GM20000 (cell line): Measurements from ENCODE around the gene S100A5.
"Not testable (repeated sequence)": the region's sequence is repeated elsewhere in the genome, so short reads cannot be mapped to it uniquely, and the experiment has no call there.

Source experiments
- DNase-seq: peaks from one replicate; pipeline ENCODE4 v3.0.0; 2012; ENCODE audit warnings: low spot score
- CTCF ChIP-seq: IDR thresholded peaks from 2 replicates; pipeline ENCODE4 v1.5.1; 2012; ENCODE audit warnings: mild to moderate bottlenecking, control low read depth; ENCODE audit errors: extremely low read depth, missing control alignments

The S100A5 gene

GRCh38 chr1:153532769-153533599 lies 7.8 kb downstream of the S100A5 start:
- DNase-seq: peak; percentile 81
- peak; percentile 80 for TF ChIP-seq CTCF

- no peak for DNase-seq
- TF ChIP-seq CTCF: no peak
These were observed 8.6 kb downstream of the S100A5 start for GRCh38 chr1:153532181-153532580.

- DNase-seq: no peak
These were observed 9.1 kb downstream of the S100A5 start for GRCh38 chr1:153531638-153532037.

GRCh38 chr1:153527683-153528040 lies 13.1 kb downstream of the S100A5 start:
- TF ChIP-seq CTCF: no peak
- DNase-seq: no peak

More at GRCh38 chr1:153531638-153532037, 9.1 kb downstream of the S100A5 start:
- TF ChIP-seq CTCF: no peak

- no peak for TF ChIP-seq CTCF
- DNase-seq: no peak
These were observed 13.6 kb downstream of the S100A5 start for GRCh38 chr1:153527023-153527682.

GRCh38 chr1:153526132-153526543 lies 14.6 kb downstream of the S100A5 start:
- DNase-seq: no peak
- TF ChIP-seq CTCF: no peak

- no peak for TF ChIP-seq CTCF
- DNase-seq: no peak
These were observed 15.5 kb downstream of the S100A5 start for GRCh38 chr1:153525088-153525728.

- not testable (repeated sequence) for DNase-seq
These were observed 18.2 kb downstream of the S100A5 start for GRCh38 chr1:153522353-153523048.

GRCh38 chr1:153521808-153522207 lies 18.9 kb downstream of the S100A5 start:
- not testable (repeated sequence) for DNase-seq
